NCI-H82 treated with DMSO at 0.1 percent for 48 hours (cell line): Measurements from ENCODE around the gene TRIM61.

Experiments used
- DNase-seq: peaks from one replicate; lab custom pipeline; 2025; ENCODE audit not compliant: unreplicated experiment; lab: John Stamatoyannopoulos, UW

The TRIM61 gene

GRCh38 chr4:164918956-164919355 lies 58.5 kb downstream of the TRIM61 start:
- DNase-seq: no peak
